Lower leg skin (tissue), 3 donors: ENCODE results near the gene XDH.

Experiments
- CTCF ChIP-seq, 3 donors: fragments of 450-650 bp; IDR thresholded peaks; one replicate each; pipeline ENCODE4 v1.5.1; 2016; ENCODE audit warnings: antibody characterized with exemption in 3 of 3, mild to moderate bottlenecking in 3 of 3, moderate library complexity in 2 of 3
- POLR2A ChIP-seq, 2 donors: fragments of 450-650 bp; IDR thresholded peaks; one replicate each; pipeline ENCODE4 v1.6.1; 2016 to 2017; ENCODE audit warnings: antibody characterized with exemption in 2 of 2, mild to moderate bottlenecking in 1 of 2, moderate library complexity in 1 of 2

GRCh38 chr2:31312898-31313297, 101.6 kb downstream of the XDH start:
- no peak for TF ChIP-seq CTCF (IDR thresholded peaks at IDR 0.05)
- no peak for TF ChIP-seq POLR2A (IDR thresholded peaks at IDR 0.05)
